ENCODE measurements around the gene RGL1.

Gene RGL1

DNA sequence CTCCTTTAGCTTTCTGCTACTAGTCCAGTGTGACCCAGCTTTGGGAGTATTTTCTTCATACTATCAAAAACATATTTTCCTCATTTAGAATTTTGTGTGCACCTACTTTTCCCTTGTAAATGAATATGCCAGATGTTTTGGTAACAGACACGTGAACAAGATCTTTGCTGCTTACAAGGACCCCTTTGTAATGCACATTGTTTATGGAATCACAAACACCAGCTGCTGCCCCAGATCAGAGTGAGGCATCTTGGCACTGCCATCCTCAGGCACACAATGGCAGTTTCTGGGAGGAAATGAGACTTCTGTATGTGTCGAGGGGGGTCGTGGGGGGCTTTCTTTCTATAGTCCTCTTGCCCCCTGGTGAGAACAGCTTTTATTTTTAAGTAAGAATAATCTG, 115.7 kb downstream of the RGL1 start:
- H3K27me3 ChIP-seq (replicated peaks; ENCODE audit: control insufficient read depth, insufficient read depth, low read length), result no peaks in the 10 kb centered on the region
- no peak overlapping the region for H3K4me3 ChIP-seq (replicated peaks; ENCODE audit: low read depth, low read length)
- H3K36me3 ChIP-seq (ENCODE audit: control insufficient read depth, insufficient read depth, low read length), result peaks cover 29% of the 10 kb centered on the region
- no peak for TF ChIP-seq CTCF (IDR thresholded peaks at IDR 0.05; ENCODE audit: insufficient read depth, low read length, poor library complexity, severe bottlenecking)
- no peak for DNase-seq (ENCODE audit: extremely low read depth, insufficient read length)

- peaks cover 34% of the 10 kb centered on the region for H3K36me3 ChIP-seq (ENCODE audit: control insufficient read depth, insufficient read depth, low read length)
- DNase-seq (ENCODE audit: extremely low read depth, insufficient read length), result no peak
- peak; percentile 16 for TF ChIP-seq CTCF (IDR thresholded peaks at IDR 0.05; ENCODE audit: insufficient read depth, low read length, poor library complexity, severe bottlenecking)
- H3K4me3 ChIP-seq (replicated peaks; ENCODE audit: low read depth, low read length), result no peak overlapping the region
- no peaks in the 10 kb centered on the region for H3K27me3 ChIP-seq (replicated peaks; ENCODE audit: control insufficient read depth, insufficient read depth, low read length)
Measured at GRCh38 chr1:183922197-183922596, 117.3 kb downstream of the RGL1 start.

- no peak for TF ChIP-seq CTCF (IDR thresholded peaks at IDR 0.05; ENCODE audit: insufficient read depth, low read length, poor library complexity, severe bottlenecking)
- H3K36me3 ChIP-seq (ENCODE audit: control insufficient read depth, insufficient read depth, low read length), result peaks cover 22% of the 10 kb centered on the region
- H3K4me3 ChIP-seq (replicated peaks; ENCODE audit: low read depth, low read length), result no peak overlapping the region
- H3K27me3 ChIP-seq (replicated peaks; ENCODE audit: control insufficient read depth, insufficient read depth, low read length), result no peaks in the 10 kb centered on the region
- DNase-seq (ENCODE audit: extremely low read depth, insufficient read length), result no peak
Measured at GRCh38 chr1:183925947-183926346, 121.0 kb downstream of the RGL1 start.

DNA sequence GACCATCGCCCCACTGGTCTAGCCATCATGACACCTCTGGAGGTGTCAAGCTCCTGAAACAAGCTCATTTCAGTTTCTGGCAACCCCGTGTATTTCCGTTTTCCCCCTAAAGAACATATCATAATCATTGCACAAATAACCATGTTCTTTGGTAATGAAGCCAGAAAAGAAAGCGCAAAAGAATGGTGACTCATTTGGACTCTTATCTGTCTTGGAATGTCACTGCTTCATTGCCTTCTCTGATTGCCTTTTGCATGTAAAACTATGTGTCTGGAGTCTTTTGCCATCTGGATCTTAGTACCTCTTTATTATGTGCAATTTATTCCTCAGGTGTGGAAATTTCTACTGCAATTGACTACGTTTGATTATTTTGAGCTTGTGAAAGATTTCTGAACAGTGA, 122.1 kb downstream of the RGL1 start:
- Histone ChIP-seq H3K36me3 (ENCODE audit: control insufficient read depth, insufficient read depth, low read length) (peaks cover 19% of the 10 kb centered on the region), H3K27me3 (replicated peaks; ENCODE audit: control insufficient read depth, insufficient read depth, low read length) (no peaks in the 10 kb centered on the region), H3K4me3 (replicated peaks; ENCODE audit: low read depth, low read length) (no peak overlapping the region)
- no peak for TF ChIP-seq CTCF (IDR thresholded peaks at IDR 0.05; ENCODE audit: insufficient read depth, low read length, poor library complexity, severe bottlenecking)
- DNase-seq (ENCODE audit: extremely low read depth, insufficient read length), result no peak

GRCh38 chr1:183931646-183932271, 126.8 kb downstream of the RGL1 start:
- H3K36me3 ChIP-seq (ENCODE audit: control insufficient read depth, insufficient read depth, low read length), result peaks cover 6% of the 10 kb centered on the region
- H3K27me3 ChIP-seq (replicated peaks; ENCODE audit: control insufficient read depth, insufficient read depth, low read length), result no peaks in the 10 kb centered on the region
- TF ChIP-seq CTCF (IDR thresholded peaks at IDR 0.05; ENCODE audit: insufficient read depth, low read length, poor library complexity, severe bottlenecking), result no peak
- DNase-seq (ENCODE audit: extremely low read depth, insufficient read length), result no peak
- H3K4me3 ChIP-seq (replicated peaks; ENCODE audit: low read depth, low read length), result no peak overlapping the region

DNA sequence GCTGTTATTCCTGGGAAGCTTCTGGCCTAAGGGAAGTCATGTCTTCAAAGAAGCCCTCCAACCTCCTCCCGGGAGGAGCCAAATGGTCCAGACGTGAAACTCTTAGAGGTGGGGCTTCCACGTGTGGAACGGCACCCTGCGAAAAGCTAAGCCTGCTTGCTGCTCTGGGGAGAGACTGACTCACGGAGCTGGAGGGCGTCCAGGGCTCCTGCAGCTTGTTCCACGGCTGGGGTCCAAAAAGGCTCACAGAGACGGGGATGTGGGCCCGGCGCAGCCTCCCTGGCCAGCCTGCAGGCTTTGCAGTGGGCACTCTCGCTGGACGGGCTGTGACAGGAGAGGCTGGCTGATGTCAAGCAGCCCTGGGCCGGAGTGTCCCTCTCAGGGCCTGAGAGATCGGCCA, 127.5 kb downstream of the RGL1 start:
- Histone ChIP-seq H3K4me3 (replicated peaks; ENCODE audit: low read depth, low read length) (no peak overlapping the region), H3K36me3 (ENCODE audit: control insufficient read depth, insufficient read depth, low read length) (peaks cover 3% of the 10 kb centered on the region), H3K27me3 (replicated peaks; ENCODE audit: control insufficient read depth, insufficient read depth, low read length) (no peaks in the 10 kb centered on the region)
- no peak for DNase-seq (ENCODE audit: extremely low read depth, insufficient read length)
- no peak for TF ChIP-seq CTCF (IDR thresholded peaks at IDR 0.05; ENCODE audit: insufficient read depth, low read length, poor library complexity, severe bottlenecking)

All from GM06990 (cell line).